Mammary epithelial cell (primary cell): ENCODE measurements around the gene ZFP36L1.

Experiments used
- CTCF ChIP-seq, 2 donors: IDR thresholded peaks in 1 of 2; conservative IDR thresholded peaks in 1 of 2; 2 replicates each; pipeline ENCODE4 v1.5.1; 2011 to 2012; ENCODE audit warnings: inconsistent platforms in 2 of 2, low read length in 2 of 2, mild to moderate bottlenecking in 2 of 2, control low read depth in 1 of 2, low read depth in 1 of 2; ENCODE audit not compliant: insufficient read depth in 1 of 2; ENCODE audit errors: extremely low read depth in 1 of 2
- EZH2 ChIP-seq: IDR thresholded peaks from 2 replicates; pipeline ENCODE4 v1.6.1; 2012; ENCODE audit warnings: low read length, inconsistent platforms, borderline replicate concordance

GRCh38 chr14:68783408-68784225 lies 9.2 kb downstream of the ZFP36L1 start:
- TF ChIP-seq CTCF (conservative IDR thresholded peaks at IDR 0.05 in 1 of 2, IDR thresholded peaks at IDR 0.05 in 1 of 2; ENCODE audit: extremely low read depth in 1 of 2, insufficient read depth in 1 of 2, low read depth in 1 of 2, low read length in 2 of 2), result no peak
- no peak for TF ChIP-seq EZH2
